ENCODE results near the gene RPL29.

GRCh38 chr3:52006017-52006819 lies 10.5 kb upstream of the RPL29 start:
- TF ChIP-seq MED1 (CRISPR knock-in tag; IDR thresholded peaks at IDR 0.05) (no peak), REST (IDR thresholded peaks at IDR 0.05; ENCODE audit: borderline replicate concordance in 1 of 2, low read depth in 1 of 2, low read length in 2 of 2) (no peak), MAX (IDR thresholded peaks at IDR 0.05) (no peak), NFE2L1 (CRISPR knock-in tag; IDR thresholded peaks at IDR 0.05; ENCODE audit: borderline replicate concordance) (no peak), SOX6 (IDR thresholded peaks at IDR 0.05) (no peak), SOX6 (CRISPR knock-in tag; IDR thresholded peaks at IDR 0.05) (no peak), ZNF615 (CRISPR knock-in tag; IDR thresholded peaks at IDR 0.05; ENCODE audit: borderline replicate concordance) (no peak), TCF12 (IDR thresholded peaks at IDR 0.05) (no peak), TCF12 (CRISPR knock-in tag; IDR thresholded peaks at IDR 0.05) (no peak), REPIN1 (CRISPR knock-in tag; IDR thresholded peaks at IDR 0.05; ENCODE audit: borderline replicate concordance, low read depth) (no peak), HNRNPLL (IDR thresholded peaks at IDR 0.05; ENCODE audit: low read depth, low read length, poor library complexity, severe bottlenecking) (no peak)

Data from HepG2 (cell line).